OCI-LY1 (cell line): ENCODE measurements around the gene RNFT2.

Source experiments
- H2AFZ ChIP-seq: fragments of 200-600 bp; sonication (generic), shearing (Covaris generic); 2 replicates; pipeline ENCODE4 v1.6.0; 2014; ENCODE audit warnings: antibody characterized with exemption, mild to moderate bottlenecking, low read length
- H3F3A ChIP-seq: fragments of 200-600 bp; sonication (generic), shearing (Covaris generic); 2 replicates; pipeline ENCODE4 v1.6.0; 2014; ENCODE audit warnings: mild to moderate bottlenecking, antibody characterized with exemption, low read length, moderate library complexity; ENCODE audit not compliant: insufficient read depth
- H3K27ac ChIP-seq: fragments of 200-600 bp; sonication (generic); 2 replicates; pipeline ENCODE4 v1.5.1; 2014; ENCODE audit warnings: low read length, mixed run types, mild to moderate bottlenecking, low read depth; ENCODE audit not compliant: poor library complexity, severe bottlenecking
- H3K27me3 ChIP-seq: fragments of 200-600 bp; sonication (generic); 2 replicates; pipeline ENCODE4 v1.6.0; 2014; ENCODE audit warnings: antibody characterized with exemption, mild to moderate bottlenecking, low read length, moderate library complexity; ENCODE audit not compliant: insufficient read depth
- H3K36me3 ChIP-seq: fragments of 200-600 bp; sonication (generic); 2 replicates; pipeline ENCODE4 v1.6.1; 2014; ENCODE audit warnings: mild to moderate bottlenecking, antibody characterized with exemption, low read length, moderate library complexity, mixed read lengths; ENCODE audit not compliant: insufficient read depth
- H3K4me1 ChIP-seq: fragments of 200-600 bp; sonication (generic); 2 replicates; pipeline ENCODE4 v1.5.1; 2014; ENCODE audit warnings: mild to moderate bottlenecking, low read length, moderate library complexity; ENCODE audit not compliant: insufficient read depth, severe bottlenecking
- H3K4me2 ChIP-seq: fragments of 200-600 bp; sonication (generic), shearing (Covaris generic); 2 replicates; pipeline ENCODE4 v1.6.1; 2014; ENCODE audit warnings: low read length
- H3K4me3 ChIP-seq: fragments of 200-600 bp; sonication (generic); 2 replicates; pipeline ENCODE4 v1.5.1; 2014; ENCODE audit warnings: low read length, low read depth, mild to moderate bottlenecking, mixed read lengths; ENCODE audit not compliant: poor library complexity, severe bottlenecking
- H3K79me2 ChIP-seq: fragments of 200-600 bp; shearing (Covaris generic); 2 replicates; pipeline ENCODE4 v1.6.1; 2016; ENCODE audit warnings: mixed run types, low read length, mixed read lengths; ENCODE audit not compliant: insufficient read depth
- H3K9ac ChIP-seq: fragments of 200-600 bp; sonication (generic), shearing (Covaris generic); 2 replicates; pipeline ENCODE4 v1.6.1; 2014; ENCODE audit warnings: mild to moderate bottlenecking, low read length, mixed read lengths
- H3K9me2 ChIP-seq: fragments of 200-600 bp; sonication (generic), shearing (Covaris generic); 2 replicates; pipeline ENCODE4 v1.6.1; 2014; ENCODE audit warnings: low read depth, mild to moderate bottlenecking, low read length, mixed read lengths
- H3K9me3 ChIP-seq: fragments of 200-600 bp; shearing (Covaris generic); 2 replicates; pipeline ENCODE4 v1.6.1; 2014; ENCODE audit warnings: low read length, mixed read lengths
- H4K20me1 ChIP-seq: fragments of 200-600 bp; sonication (generic), shearing (Covaris generic); 2 replicates; pipeline ENCODE4 v1.6.0; 2016; ENCODE audit warnings: mild to moderate bottlenecking, low read length; ENCODE audit not compliant: insufficient read depth
- CTCF ChIP-seq: fragments of 200-600 bp; sonication (generic), shearing (Covaris generic); IDR thresholded peaks from 2 replicates; pipeline ENCODE4 v1.5.1; 2017; ENCODE audit warnings: mild to moderate bottlenecking, antibody characterized with exemption, low read length, moderate library complexity, mixed read lengths
- EZH2 ChIP-seq: fragments of 200-600 bp; sonication (generic), shearing (Covaris generic); IDR thresholded peaks from 2 replicates; pipeline ENCODE4 v1.8.0; 2017; ENCODE audit warnings: borderline replicate concordance, mixed run types, mild to moderate bottlenecking, antibody characterized with exemption, low read length, moderate library complexity, mixed read lengths

The RNFT2 gene

GRCh38 chr12:116876151-116876869 is 138.2 kb downstream of the RNFT2 start:
- Histone ChIP-seq H4K20me1 (no peaks in the 10 kb centered on the region), H3K4me1 (peaks cover 18% of the 10 kb centered on the region), H3K4me3 (no peak overlapping the region), H3K27me3 (no peaks in the 10 kb centered on the region), H3K27ac (no peak overlapping the region), H3K4me2 (peak overlapping the region; percentile 13; the same call in 1 of the 2 replicates), H3K9me3 (no peaks in the 10 kb centered on the region), H3K9me2 (no peaks in the 10 kb centered on the region), H3K79me2 (peaks cover 60% of the 10 kb centered on the region), H3K9ac (no peak overlapping the region), H3K36me3 (peaks cover 68% of the 10 kb centered on the region), H3F3A (no peaks in the 10 kb centered on the region), H2AFZ (no peak overlapping the region)
- no peak for TF ChIP-seq CTCF
- TF ChIP-seq EZH2 = no peak

- peaks cover 52% of the 10 kb centered on the region for H3K36me3 ChIP-seq
- H3K27ac ChIP-seq = peak overlapping the region; percentile 60
- H3K4me3 ChIP-seq = peak overlapping the region; percentile 86
- H3K4me1 ChIP-seq = peaks cover 32% of the 10 kb centered on the region
- no peaks in the 10 kb centered on the region for H3K27me3 ChIP-seq
- H3K9me2 ChIP-seq = no peaks in the 10 kb centered on the region
- no peak overlapping the region for H2AFZ ChIP-seq
- H3K4me2 ChIP-seq = peak overlapping the region; percentile 91
- H3K79me2 ChIP-seq = peaks cover 51% of the 10 kb centered on the region
- no peaks in the 10 kb centered on the region for H3F3A ChIP-seq
- peak overlapping the region; percentile 92 for H3K9ac ChIP-seq
- no peaks in the 10 kb centered on the region for H3K9me3 ChIP-seq
- H4K20me1 ChIP-seq = no peaks in the 10 kb centered on the region
- TF ChIP-seq EZH2 (no peak), CTCF (no peak)
These were observed 140.7 kb downstream of the RNFT2 start for GRCh38 chr12:116878567-116879508.

GRCh38 chr12:116879509-116880212 is 141.5 kb downstream of the RNFT2 start:
- Histone ChIP-seq H3K9me2 (no peaks in the 10 kb centered on the region), H3K36me3 (peaks cover 43% of the 10 kb centered on the region), H3K9me3 (no peaks in the 10 kb centered on the region), H3K79me2 (peaks cover 50% of the 10 kb centered on the region), H4K20me1 (no peaks in the 10 kb centered on the region), H3K4me3 (peak overlapping the region; percentile 86), H3K27ac (peak overlapping the region; percentile 76), H3K27me3 (no peaks in the 10 kb centered on the region), H3K9ac (peak overlapping the region; percentile 92), H3K4me1 (peaks cover 34% of the 10 kb centered on the region), H2AFZ (no peak overlapping the region), H3K4me2 (peak overlapping the region; percentile 91), H3F3A (no peaks in the 10 kb centered on the region)
- TF ChIP-seq EZH2 (no peak), CTCF (no peak)
